ENCODE results near the gene TRAF3IP1. TPM values are rescaled to one million over a fixed set of nuclear protein-coding genes. Genes with fewer than 3 reads are reported as not detected.

The TRAF3IP1 gene
- total RNA-seq, 2 donors from 2014 or later = 5.4 to 10.9 TPM

DNA sequence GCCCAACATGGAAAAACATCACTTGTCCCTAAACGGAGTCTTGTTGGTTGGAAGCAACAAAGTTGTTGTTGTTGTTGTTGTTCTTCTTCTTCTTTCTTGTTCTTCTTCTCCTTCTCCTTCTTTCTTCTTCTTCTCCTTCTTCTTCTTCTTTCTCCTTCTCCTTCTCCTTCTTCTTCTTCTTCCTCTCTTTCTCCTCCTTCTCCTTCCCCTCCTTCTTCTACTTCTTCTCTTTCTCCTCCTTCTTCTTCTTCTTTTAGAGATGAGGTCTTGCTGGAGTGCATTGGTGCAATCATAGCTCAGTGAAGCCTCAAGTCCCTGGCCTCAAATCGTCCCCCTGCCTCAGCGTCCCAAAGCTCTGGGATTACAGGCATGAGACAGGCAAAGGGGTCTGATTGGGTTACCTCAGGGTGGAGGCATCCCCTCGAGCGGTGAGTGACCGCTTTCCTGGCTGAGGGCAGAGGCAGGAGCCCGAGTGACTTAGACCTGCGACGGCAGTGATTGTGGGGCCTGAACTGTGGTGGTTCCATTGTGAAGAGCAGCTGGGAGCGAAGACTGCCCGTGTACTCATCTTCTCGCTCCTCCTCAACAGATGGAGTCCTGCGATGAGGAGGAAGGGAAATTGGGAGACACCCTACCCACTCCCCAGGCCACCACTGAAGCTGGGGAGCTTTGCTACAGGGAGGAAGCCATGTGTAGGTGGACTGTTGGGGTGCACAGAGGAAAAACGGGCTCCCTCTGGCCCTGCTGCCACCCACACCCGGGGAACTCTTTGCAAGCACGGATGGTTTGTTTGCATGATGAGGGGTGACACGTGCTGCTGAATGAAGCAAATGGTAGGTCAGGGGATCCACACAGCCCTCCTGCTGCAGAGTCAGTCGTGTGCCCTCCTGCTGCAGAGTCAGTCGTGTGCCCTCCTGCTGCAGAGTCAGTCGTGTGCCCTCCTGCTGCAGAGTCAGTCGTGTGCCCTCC lies 24.9 kb upstream of the TRAF3IP1 start:
- Histone ChIP-seq H3K4me1 (peaks cover 42% of the 10 kb centered on the region), H3K4me3 (no peak overlapping the region), H3K27ac (peak overlapping the region in 1 of 4 donors; percentile 49), H3K36me3 (replicated peaks in 1 of 2; ENCODE audit: insufficient read depth in 1 of 2, low read depth in 2 of 2) (no peaks in the 10 kb centered on the region), H3K9me3 (no peaks in the 10 kb centered on the region), H3K27me3 (no peaks in the 10 kb centered on the region)
- no peak for TF ChIP-seq POLR2A (IDR thresholded peaks at IDR 0.05)
- TF ChIP-seq, protein P1, sequence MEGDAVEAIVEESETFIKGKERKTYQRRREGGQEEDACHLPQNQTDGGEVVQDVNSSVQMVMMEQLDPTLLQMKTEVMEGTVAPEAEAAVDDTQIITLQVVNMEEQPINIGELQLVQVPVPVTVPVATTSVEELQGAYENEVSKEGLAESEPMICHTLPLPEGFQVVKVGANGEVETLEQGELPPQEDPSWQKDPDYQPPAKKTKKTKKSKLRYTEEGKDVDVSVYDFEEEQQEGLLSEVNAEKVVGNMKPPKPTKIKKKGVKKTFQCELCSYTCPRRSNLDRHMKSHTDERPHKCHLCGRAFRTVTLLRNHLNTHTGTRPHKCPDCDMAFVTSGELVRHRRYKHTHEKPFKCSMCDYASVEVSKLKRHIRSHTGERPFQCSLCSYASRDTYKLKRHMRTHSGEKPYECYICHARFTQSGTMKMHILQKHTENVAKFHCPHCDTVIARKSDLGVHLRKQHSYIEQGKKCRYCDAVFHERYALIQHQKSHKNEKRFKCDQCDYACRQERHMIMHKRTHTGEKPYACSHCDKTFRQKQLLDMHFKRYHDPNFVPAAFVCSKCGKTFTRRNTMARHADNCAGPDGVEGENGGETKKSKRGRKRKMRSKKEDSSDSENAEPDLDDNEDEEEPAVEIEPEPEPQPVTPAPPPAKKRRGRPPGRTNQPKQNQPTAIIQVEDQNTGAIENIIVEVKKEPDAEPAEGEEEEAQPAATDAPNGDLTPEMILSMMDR (IDR thresholded peaks at IDR 0.05) = no peak
- 79 to 95% methylated on average over 11 to 18 of the region's 21 CpGs for WGBS, 2 donors
- no peak for ATAC-seq
- peak in 1 of 4 donors; percentile 4 for DNase-seq
- intact Hi-C loops (cut with DNase I) = no loop called here

DNA sequence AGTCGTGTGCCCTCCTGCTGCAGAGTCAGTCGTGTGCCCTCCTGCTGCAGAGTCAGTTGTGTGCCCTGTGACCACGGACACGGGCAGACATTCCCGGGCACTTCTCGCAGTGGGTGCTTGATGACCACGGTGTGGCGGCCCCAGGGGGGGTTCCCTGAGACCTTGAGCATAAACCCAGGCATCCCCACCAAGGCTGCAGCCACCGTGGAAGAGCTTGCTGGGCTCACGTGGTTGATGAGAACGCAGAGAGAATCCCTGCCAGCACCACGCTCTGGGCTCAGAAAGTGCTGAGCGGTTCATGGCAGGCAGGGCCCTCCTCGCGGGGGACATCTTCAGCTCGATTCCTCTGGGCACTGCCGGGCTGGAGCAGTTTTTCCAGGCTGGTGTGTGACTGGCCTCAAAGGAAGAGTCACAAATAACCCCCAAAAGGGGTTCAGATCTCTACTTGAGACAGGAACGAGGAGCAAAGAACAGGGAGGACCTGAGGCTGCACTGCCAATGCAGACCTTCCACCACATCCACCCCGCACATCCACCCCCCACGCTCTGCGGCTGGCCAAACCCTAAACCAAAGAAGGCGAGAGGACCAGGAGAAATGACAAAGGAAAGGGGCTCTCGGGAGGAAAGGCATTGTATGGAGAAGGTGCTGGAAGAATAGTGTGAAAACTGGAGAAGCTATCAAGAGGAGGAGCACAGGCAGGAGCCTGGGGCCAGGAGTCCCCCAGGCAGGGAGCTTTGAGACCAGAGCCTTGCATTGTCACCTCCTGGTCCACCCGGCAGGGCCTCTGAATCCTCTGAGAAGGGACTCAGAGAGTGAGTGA lies 23.5 kb upstream of the TRAF3IP1 start:
- DNase-seq = peak in 1 of 4 donors; percentile 7
- no peak for TF ChIP-seq POLR2A (IDR thresholded peaks at IDR 0.05)
- TF ChIP-seq, protein P1 (IDR thresholded peaks at IDR 0.05) = no peak
- H3K27me3 ChIP-seq = no peaks in the 10 kb centered on the region
- H3K9me3 ChIP-seq = no peaks in the 10 kb centered on the region
- H3K4me1 ChIP-seq = peaks cover 41% of the 10 kb centered on the region
- H3K36me3 ChIP-seq (replicated peaks in 1 of 2; ENCODE audit: insufficient read depth in 1 of 2, low read depth in 2 of 2) = no peaks in the 10 kb centered on the region
- 82 to 88% methylated on average over 7 to 21 of the region's 24 CpGs for WGBS, 2 donors
- intact Hi-C loops (cut with DNase I) = no loop called here
- no peak overlapping the region for H3K4me3 ChIP-seq
- no peak for ATAC-seq
- no peak overlapping the region for H3K27ac ChIP-seq

DNA sequence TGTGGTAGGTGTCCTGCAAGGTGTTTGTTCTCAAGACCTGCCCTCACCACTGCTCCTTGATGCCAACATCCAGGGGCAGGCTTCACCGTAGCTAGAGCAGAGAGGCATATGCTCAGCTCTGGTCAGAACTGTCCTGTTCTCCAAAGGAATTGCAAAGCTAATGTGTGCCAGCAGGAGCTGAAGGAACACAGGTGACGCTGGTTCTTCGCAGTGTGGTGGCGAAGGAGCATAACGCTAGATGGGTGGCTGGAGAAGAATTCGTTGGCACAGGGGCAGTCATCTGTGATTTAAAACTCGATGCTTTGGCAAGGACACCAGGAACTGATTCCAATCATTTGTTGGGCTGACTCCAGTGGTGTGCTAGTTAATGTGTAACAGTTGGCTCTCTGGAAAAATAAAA lies 20.5 kb upstream of the TRAF3IP1 start:
- TF ChIP-seq POLR2A (IDR thresholded peaks at IDR 0.05) = peak in 2 of 3 donors; percentile 46 to 56
- TF ChIP-seq, protein P1 (IDR thresholded peaks at IDR 0.05) = peak in 3 of 7 experiments; percentile 28 to 37 (median 30)
- Histone ChIP-seq H3K36me3 (replicated peaks in 1 of 2; ENCODE audit: insufficient read depth in 1 of 2, low read depth in 2 of 2) (no peaks in the 10 kb centered on the region), H3K4me1 (peaks cover 31% of the 10 kb centered on the region), H3K27me3 (no peaks in the 10 kb centered on the region), H3K27ac (peak overlapping the region; percentile 77 to 89 (median 80)), H3K9me3 (no peaks in the 10 kb centered on the region), H3K4me3 (no peak overlapping the region)
- DNase-seq (peak; percentile 77 to 90 (median 83)), ATAC-seq (peak; percentile 94)
- 5 to 18% methylated on average over 7 of the region's 7 CpGs for WGBS, 2 donors
- intact Hi-C loops (cut with DNase I) = no loop called here

DNA sequence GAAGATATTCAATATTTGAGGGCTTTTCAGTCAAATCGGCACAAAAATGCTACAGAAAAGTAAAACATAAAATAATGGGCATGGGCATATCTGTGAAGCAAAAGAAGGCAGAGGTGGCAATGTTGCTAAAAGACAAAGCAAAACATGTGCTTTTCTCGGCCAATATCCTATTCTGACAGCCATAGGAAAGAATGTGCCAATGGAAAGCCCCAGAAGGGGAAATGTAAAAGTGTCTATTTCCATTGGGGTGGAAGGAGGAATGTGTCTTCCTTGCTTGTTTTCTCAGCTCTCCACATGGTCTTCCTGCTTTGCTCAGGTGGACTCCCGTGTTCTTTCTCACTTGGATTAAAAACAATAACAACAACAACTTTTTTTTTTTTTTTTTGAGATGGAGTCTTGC lies 18.2 kb upstream of the TRAF3IP1 start:
- no peaks in the 10 kb centered on the region for H3K27me3 ChIP-seq
- peak overlapping the region in 1 of 4 donors; percentile 23 for H3K27ac ChIP-seq
- 75 to 76% methylated on average over 3 of the region's 3 CpGs for WGBS, 2 donors
- DNase-seq (no peak), ATAC-seq (no peak)
- no peaks in the 10 kb centered on the region for H3K36me3 ChIP-seq (replicated peaks in 1 of 2; ENCODE audit: insufficient read depth in 1 of 2, low read depth in 2 of 2)
- intact Hi-C loops (cut with DNase I) = no loop called here
- H3K4me3 ChIP-seq = no peak overlapping the region
- peaks cover 43% of the 10 kb centered on the region for H3K4me1 ChIP-seq
- TF ChIP-seq, protein P1 (IDR thresholded peaks at IDR 0.05) = no peak
- TF ChIP-seq POLR2A (IDR thresholded peaks at IDR 0.05) = no peak
- no peaks in the 10 kb centered on the region for H3K9me3 ChIP-seq

Measured in body of pancreas (tissue), 4 donors.